Measurements from ENCODE around the gene TP53TG5.
A peak's percentile ranks its signal among the peaks of the same experiment; 100 is the strongest.

The TP53TG5 gene

GRCh38 chr20:45378191-45378590 is at the start of gene TP53TG5:
Gene TP53TG5 (minus strand): TSS chr20:45378325. CDS start chr20:45378236, 89 bp downstream.
- DNase-seq (ENCODE audit: low spot score): peak; percentile 90

GRCh38 chr20:45427236-45428149 is 49.4 kb upstream of the TP53TG5 start:
- no peak for DNase-seq (ENCODE audit: low spot score)

GRCh38 chr20:45426320-45427016 is 48.3 kb upstream of the TP53TG5 start:
- DNase-seq (ENCODE audit: low spot score): no peak

- DNase-seq (ENCODE audit: low spot score): no peak
Observed at GRCh38 chr20:45425561-45425960, 47.4 kb upstream of the TP53TG5 start.

- no peak for DNase-seq (ENCODE audit: low spot score)
Observed at GRCh38 chr20:45423700-45424099, 45.6 kb upstream of the TP53TG5 start.

GRCh38 chr20:45420125-45420524 is 42.0 kb upstream of the TP53TG5 start:
- no peak for DNase-seq (ENCODE audit: low spot score)

- DNase-seq (ENCODE audit: low spot score): peak; percentile 71
Observed at GRCh38 chr20:45419188-45420091, 41.3 kb upstream of the TP53TG5 start.

GRCh38 chr20:45416917-45417316 is 38.8 kb upstream of the TP53TG5 start:
- no peak for DNase-seq (ENCODE audit: low spot score)

GRCh38 chr20:45415822-45416637 is 37.9 kb upstream of the TP53TG5 start, which contains the start of gene PIGT:
Gene PIGT (plus strand): TSS chr20:45416141. CDS start chr20:45416157, 16 bp downstream.
- DNase-seq (ENCODE audit: low spot score): peak; percentile 91

- DNase-seq (ENCODE audit: low spot score): no peak
Observed at GRCh38 chr20:45413479-45413878, 35.4 kb upstream of the TP53TG5 start.

- no peak for DNase-seq (ENCODE audit: low spot score)
Observed at GRCh38 chr20:45412653-45413052, 34.5 kb upstream of the TP53TG5 start.

- DNase-seq (ENCODE audit: low spot score): no peak
Observed at GRCh38 chr20:45410887-45411286, 32.8 kb upstream of the TP53TG5 start.

- no peak for DNase-seq (ENCODE audit: low spot score)
Observed at GRCh38 chr20:45409521-45410272, 31.6 kb upstream of the TP53TG5 start.

- peak; percentile 76 for DNase-seq (ENCODE audit: low spot score)
Observed at GRCh38 chr20:45408646-45409213, 30.6 kb upstream of the TP53TG5 start.

- DNase-seq (ENCODE audit: low spot score): peak; percentile 99
Observed at GRCh38 chr20:45407783-45408645, 29.9 kb upstream of the TP53TG5 start, which contains the start of gene DBNDD2. Gene DBNDD2 (plus strand): TSS chr20:45408289. CDS start chr20:45408468, 179 bp downstream.

- no peak for DNase-seq (ENCODE audit: low spot score)
Observed at GRCh38 chr20:45407067-45407745, 29.1 kb upstream of the TP53TG5 start.

- DNase-seq (ENCODE audit: low spot score): no peak
Observed at GRCh38 chr20:45406260-45407066, 28.3 kb upstream of the TP53TG5 start.
